HFF-Myc (cell line): ENCODE data around the gene TREML1.

Experiments used
- DNase-seq: peaks from one replicate; pipeline ENCODE4 v3.0.0-alpha.2; 2011; ENCODE audit warnings: low read depth; ENCODE audit errors: extremely low read depth
- H3K4me3 ChIP-seq: replicated peaks from 2 replicates; pipeline ENCODE4 v1.5.1; 2011; ENCODE audit warnings: low read depth, mild to moderate bottlenecking, control low read depth, low read length
- CTCF ChIP-seq: IDR thresholded peaks from 2 replicates; pipeline ENCODE4 v1.5.1; 2012; ENCODE audit warnings: mild to moderate bottlenecking, low read depth, low read length, control low read depth; ENCODE audit errors: missing control alignments

The TREML1 gene

GRCh38 chr6:41167173-41167963 lies 13.2 kb upstream of the TREML1 start:
- H3K4me3 ChIP-seq: no peak overlapping the region
- no peak for TF ChIP-seq CTCF
- DNase-seq: peak; percentile 10

- no peak overlapping the region for H3K4me3 ChIP-seq
- no peak for DNase-seq
- no peak for TF ChIP-seq CTCF
These were observed 10.5 kb upstream of the TREML1 start for GRCh38 chr6:41164551-41165120.

- DNase-seq: no peak
- H3K4me3 ChIP-seq: no peak overlapping the region
- TF ChIP-seq CTCF: no peak
These were observed 9.2 kb upstream of the TREML1 start for GRCh38 chr6:41163419-41163717.

- DNase-seq: no peak
- TF ChIP-seq CTCF: no peak
- H3K4me3 ChIP-seq: no peak within 1 kb of the TSS
These were observed 8.7 kb upstream of the TREML1 start, which contains the start of gene TREM2 for GRCh38 chr6:41162687-41163418. Gene TREM2, minus strand, starts transcription at chr6:41163116. Its CDS starts 34 bp downstream, at chr6:41163082.

- TF ChIP-seq CTCF: no peak
- no peak overlapping the region for H3K4me3 ChIP-seq
- DNase-seq: no peak
These were observed 7.9 kb upstream of the TREML1 start for GRCh38 chr6:41161851-41162552.

GRCh38 chr6:41161380-41161779 lies 7.2 kb upstream of the TREML1 start:
- DNase-seq: no peak
- TF ChIP-seq CTCF: no peak
- H3K4me3 ChIP-seq: no peak overlapping the region
